MM.1S (cell line): Measurements from ENCODE around the gene CCDC30.

Experiments
- CTCF ChIP-seq: fragments of 300-600 bp; sonication (generic); IDR thresholded peaks from 2 replicates; pipeline ENCODE4 v1.5.1; 2016; ENCODE audit warnings: antibody characterized with exemption, low read length, mixed read lengths
- EZH2 ChIP-seq: fragments of 300-600 bp; sonication (generic); optimal IDR thresholded peaks from 2 replicates; pipeline ENCODE3; 2017; ENCODE audit warnings: low read depth, mild to moderate bottlenecking, antibody characterized with exemption, low read length, mixed read lengths
- EZH2phosphoT487 ChIP-seq: fragments of 300-600 bp; sonication (generic); IDR thresholded peaks from 2 replicates; pipeline ENCODE4 v1.6.1; 2018; ENCODE audit warnings: antibody characterized with exemption, low read length

- no peak for TF ChIP-seq CTCF
- TF ChIP-seq EZH2phosphoT487, result no peak
- no peak for TF ChIP-seq EZH2
Measured at GRCh38 chr1:42576935-42577334, 113.8 kb downstream of the CCDC30 start.
